ENCODE measurements around the gene B4GALT5. TPM values are rescaled to one million over a fixed set of nuclear protein-coding genes. Genes with fewer than 3 reads are reported as not detected.

The B4GALT5 gene
- polyA plus RNA-seq, 2 of the 4 experiments (the other 2 are of a cell fraction): 84.0 to 88.7 TPM

DNA sequence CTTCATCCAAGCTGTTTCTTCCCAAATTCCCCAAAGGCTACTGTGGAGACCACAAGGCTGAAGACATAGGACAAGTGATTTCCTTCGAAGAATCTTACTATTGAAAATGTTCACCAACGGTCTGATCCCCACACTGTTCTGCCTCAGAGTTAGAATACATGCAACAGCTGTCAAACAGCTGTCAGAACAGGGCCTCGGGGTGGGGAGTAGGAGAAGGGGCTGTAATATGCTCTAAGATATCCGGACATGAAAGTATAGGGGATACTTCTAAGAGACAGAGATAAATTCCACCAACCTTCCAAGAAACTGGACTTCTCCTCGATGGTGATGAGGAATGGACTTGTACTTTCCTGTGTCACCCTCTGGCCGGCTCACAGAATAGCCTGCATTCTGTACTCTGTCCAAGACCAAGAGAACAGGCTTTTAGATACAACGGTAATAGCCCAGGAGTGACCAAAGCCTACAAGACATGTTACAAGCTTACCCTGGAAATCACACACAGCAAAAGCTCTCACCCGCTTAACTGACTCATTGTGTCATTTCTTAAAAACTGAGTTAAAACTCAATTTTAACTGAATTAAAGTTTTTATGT is 76.5 kb downstream of the B4GALT5 start:
- Histone ChIP-seq H3K9me3 (no peaks in the 10 kb centered on the region), H3K4me1 (peaks cover 12% of the 10 kb centered on the region; the same call in 1 of the 3 replicates), H3K4me3 (no peak overlapping the region), H3K4me2 (no peak overlapping the region), H3K27ac (no peak overlapping the region)
- no peak for TF ChIP-seq CBX8 (IDR thresholded peaks at IDR 0.05)
- TF ChIP-seq, protein P1, sequence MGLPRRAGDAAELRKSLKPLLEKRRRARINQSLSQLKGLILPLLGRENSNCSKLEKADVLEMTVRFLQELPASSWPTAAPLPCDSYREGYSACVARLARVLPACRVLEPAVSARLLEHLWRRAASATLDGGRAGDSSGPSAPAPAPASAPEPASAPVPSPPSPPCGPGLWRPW (IDR thresholded peaks at IDR 0.05): no peak
- ChIA-PET POLR2A (no interaction called here), CTCF (interaction anchor here (0.6 to 0.9 kb wide), 2 partner anchors 14 to 25 kb away, joined by 3 read pairs; no protein-coding TSS in a partner anchor)
- FAIRE-seq (no peak), ATAC-seq (peak in 1 of 2 experiments; percentile 16; a peak in 2 of 6 replicates), DNase-seq (ENCODE audit: low read depth in 1 of 2, low spot score in 1 of 2) (no peak)
- 78% methylated on average over 8 of the region's 8 CpGs for WGBS (ENCODE audit: missing lambda C conversion rate)

DNA sequence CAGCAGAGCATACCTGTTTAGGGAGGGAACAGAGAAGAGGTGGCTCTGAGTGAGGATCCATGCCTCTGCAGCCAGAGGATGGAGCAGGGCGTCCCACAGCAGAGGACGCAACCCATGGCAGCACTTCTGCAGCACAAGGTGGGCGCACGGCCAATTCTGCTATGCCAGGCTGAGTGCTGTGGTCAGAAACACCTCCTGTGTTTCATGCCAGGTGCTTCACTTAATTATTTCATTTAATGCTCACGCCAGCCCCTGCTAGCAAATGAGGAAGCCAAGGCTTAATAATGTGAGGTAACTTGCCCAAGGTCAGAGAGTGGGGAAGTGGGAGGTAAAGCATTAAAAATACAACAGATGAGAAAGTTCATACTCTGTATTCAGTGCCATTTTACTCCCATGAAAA is 77.2 kb downstream of the B4GALT5 start:
- H3K4me1 ChIP-seq: peaks cover 17% of the 10 kb centered on the region; the same call in 2 of the 3 replicates
- H3K4me2 ChIP-seq: no peak overlapping the region
- no peak overlapping the region for H3K4me3 ChIP-seq
- peak in 1 of 2 experiments; percentile 11; a peak in 1 of 6 replicates for ATAC-seq
- FAIRE-seq: no peak
- H3K27ac ChIP-seq: no peak overlapping the region
- DNase-seq (ENCODE audit: low read depth in 1 of 2, low spot score in 1 of 2): no peak
- 98% methylated on average over 5 of the region's 5 CpGs for WGBS (ENCODE audit: missing lambda C conversion rate)
- no peaks in the 10 kb centered on the region for H3K9me3 ChIP-seq
- CTCF ChIA-PET: interaction anchor here (4.3 kb wide), 1 partner anchor 209 kb away, joined by 17 read pairs; no protein-coding TSS in a partner anchor
- TF ChIP-seq KDM1A (IDR thresholded peaks at IDR 0.05; ENCODE audit: low read depth) (no peak), SMC3 (IDR thresholded peaks at IDR 0.05) (no peak), NFE2L2 (conservative IDR thresholded peaks at IDR 0.05; ENCODE audit: low read length) (no peak), HOXB5 (CRISPR knock-in tag; IDR thresholded peaks at IDR 0.05) (no peak), EHF (CRISPR knock-in tag; IDR thresholded peaks at IDR 0.05) (no peak), FOSB (CRISPR knock-in tag; IDR thresholded peaks at IDR 0.05) (no peak), MYC (IDR thresholded peaks at IDR 0.05; ENCODE audit: borderline replicate concordance, low read length) (no peak), EP300 (IDR thresholded peaks at IDR 0.05) (no peak), RNF2 (IDR thresholded peaks at IDR 0.05; ENCODE audit: borderline replicate concordance, low read depth) (no peak), CBX8 (IDR thresholded peaks at IDR 0.05) (no peak), HDAC2 (IDR thresholded peaks at IDR 0.05) (no peak), RFX5 (IDR thresholded peaks at IDR 0.05) (no peak), SREBF2 (IDR thresholded peaks at IDR 0.05) (no peak)
- TF ChIP-seq, protein P2, sequence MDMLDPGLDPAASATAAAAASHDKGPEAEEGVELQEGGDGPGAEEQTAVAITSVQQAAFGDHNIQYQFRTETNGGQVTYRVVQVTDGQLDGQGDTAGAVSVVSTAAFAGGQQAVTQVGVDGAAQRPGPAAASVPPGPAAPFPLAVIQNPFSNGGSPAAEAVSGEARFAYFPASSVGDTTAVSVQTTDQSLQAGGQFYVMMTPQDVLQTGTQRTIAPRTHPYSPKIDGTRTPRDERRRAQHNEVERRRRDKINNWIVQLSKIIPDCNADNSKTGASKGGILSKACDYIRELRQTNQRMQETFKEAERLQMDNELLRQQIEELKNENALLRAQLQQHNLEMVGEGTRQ (IDR thresholded peaks at IDR 0.05): no peak
- TF ChIP-seq, protein P3, sequence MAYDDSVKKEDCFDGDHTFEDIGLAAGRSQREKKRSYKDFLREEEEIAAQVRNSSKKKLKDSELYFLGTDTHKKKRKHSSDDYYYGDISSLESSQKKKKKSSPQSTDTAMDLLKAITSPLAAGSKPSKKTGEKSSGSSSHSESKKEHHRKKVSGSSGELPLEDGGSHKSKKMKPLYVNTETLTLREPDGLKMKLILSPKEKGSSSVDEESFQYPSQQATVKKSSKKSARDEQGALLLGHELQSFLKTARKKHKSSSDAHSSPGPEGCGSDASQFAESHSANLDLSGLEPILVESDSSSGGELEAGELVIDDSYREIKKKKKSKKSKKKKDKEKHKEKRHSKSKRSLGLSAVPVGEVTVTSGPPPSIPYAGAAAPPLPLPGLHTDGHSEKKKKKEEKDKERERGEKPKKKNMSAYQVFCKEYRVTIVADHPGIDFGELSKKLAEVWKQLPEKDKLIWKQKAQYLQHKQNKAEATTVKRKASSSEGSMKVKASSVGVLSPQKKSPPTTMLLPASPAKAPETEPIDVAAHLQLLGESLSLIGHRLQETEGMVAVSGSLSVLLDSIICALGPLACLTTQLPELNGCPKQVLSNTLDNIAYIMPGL (CRISPR knock-in tag; IDR thresholded peaks at IDR 0.05; ENCODE audit: borderline replicate concordance): no peak
- TF ChIP-seq, protein P4, sequence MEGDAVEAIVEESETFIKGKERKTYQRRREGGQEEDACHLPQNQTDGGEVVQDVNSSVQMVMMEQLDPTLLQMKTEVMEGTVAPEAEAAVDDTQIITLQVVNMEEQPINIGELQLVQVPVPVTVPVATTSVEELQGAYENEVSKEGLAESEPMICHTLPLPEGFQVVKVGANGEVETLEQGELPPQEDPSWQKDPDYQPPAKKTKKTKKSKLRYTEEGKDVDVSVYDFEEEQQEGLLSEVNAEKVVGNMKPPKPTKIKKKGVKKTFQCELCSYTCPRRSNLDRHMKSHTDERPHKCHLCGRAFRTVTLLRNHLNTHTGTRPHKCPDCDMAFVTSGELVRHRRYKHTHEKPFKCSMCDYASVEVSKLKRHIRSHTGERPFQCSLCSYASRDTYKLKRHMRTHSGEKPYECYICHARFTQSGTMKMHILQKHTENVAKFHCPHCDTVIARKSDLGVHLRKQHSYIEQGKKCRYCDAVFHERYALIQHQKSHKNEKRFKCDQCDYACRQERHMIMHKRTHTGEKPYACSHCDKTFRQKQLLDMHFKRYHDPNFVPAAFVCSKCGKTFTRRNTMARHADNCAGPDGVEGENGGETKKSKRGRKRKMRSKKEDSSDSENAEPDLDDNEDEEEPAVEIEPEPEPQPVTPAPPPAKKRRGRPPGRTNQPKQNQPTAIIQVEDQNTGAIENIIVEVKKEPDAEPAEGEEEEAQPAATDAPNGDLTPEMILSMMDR (IDR thresholded peaks at IDR 0.05): no peak
- TF ChIP-seq, protein P5, sequence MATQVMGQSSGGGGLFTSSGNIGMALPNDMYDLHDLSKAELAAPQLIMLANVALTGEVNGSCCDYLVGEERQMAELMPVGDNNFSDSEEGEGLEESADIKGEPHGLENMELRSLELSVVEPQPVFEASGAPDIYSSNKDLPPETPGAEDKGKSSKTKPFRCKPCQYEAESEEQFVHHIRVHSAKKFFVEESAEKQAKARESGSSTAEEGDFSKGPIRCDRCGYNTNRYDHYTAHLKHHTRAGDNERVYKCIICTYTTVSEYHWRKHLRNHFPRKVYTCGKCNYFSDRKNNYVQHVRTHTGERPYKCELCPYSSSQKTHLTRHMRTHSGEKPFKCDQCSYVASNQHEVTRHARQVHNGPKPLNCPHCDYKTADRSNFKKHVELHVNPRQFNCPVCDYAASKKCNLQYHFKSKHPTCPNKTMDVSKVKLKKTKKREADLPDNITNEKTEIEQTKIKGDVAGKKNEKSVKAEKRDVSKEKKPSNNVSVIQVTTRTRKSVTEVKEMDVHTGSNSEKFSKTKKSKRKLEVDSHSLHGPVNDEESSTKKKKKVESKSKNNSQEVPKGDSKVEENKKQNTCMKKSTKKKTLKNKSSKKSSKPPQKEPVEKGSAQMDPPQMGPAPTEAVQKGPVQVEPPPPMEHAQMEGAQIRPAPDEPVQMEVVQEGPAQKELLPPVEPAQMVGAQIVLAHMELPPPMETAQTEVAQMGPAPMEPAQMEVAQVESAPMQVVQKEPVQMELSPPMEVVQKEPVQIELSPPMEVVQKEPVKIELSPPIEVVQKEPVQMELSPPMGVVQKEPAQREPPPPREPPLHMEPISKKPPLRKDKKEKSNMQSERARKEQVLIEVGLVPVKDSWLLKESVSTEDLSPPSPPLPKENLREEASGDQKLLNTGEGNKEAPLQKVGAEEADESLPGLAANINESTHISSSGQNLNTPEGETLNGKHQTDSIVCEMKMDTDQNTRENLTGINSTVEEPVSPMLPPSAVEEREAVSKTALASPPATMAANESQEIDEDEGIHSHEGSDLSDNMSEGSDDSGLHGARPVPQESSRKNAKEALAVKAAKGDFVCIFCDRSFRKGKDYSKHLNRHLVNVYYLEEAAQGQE (IDR thresholded peaks at IDR 0.05): no peak
- TF ChIP-seq, protein P6, sequence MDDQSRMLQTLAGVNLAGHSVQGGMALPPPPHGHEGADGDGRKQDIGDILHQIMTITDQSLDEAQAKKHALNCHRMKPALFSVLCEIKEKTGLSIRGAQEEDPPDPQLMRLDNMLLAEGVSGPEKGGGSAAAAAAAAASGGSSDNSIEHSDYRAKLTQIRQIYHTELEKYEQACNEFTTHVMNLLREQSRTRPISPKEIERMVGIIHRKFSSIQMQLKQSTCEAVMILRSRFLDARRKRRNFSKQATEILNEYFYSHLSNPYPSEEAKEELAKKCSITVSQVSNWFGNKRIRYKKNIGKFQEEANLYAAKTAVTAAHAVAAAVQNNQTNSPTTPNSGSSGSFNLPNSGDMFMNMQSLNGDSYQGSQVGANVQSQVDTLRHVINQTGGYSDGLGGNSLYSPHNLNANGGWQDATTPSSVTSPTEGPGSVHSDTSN (IDR thresholded peaks at IDR 0.05): no peak
- POLR2A ChIA-PET: no interaction called here

All from A549 (cell line).